Endometrial microvascular endothelial cells (primary cell): ENCODE data around the gene APBB1IP. TPM values are rescaled to one million over a fixed set of nuclear protein-coding genes. Genes with fewer than 3 reads are reported as not detected.
"Not testable (repeated sequence)": the region's sequence is repeated elsewhere in the genome, so short reads cannot be mapped to it uniquely, and the experiment has no call there.

Source experiments
- in situ Hi-C: cut with HindIII; loops from 2 replicates; pipeline ENCODE4 v1.10.0; 2017; ENCODE audit warnings: low sequenced_read_pairs, low pct_unique_long_range_greater_than_20kb; ENCODE audit errors: inconsistent ontology term
- total RNA-seq: library from RNA; depleted of rRNA; stranded (reverse); fragments of >200 nt; gene quantifications from one replicate; pipeline ENCODE4 v1.2.3, GENCODE V29; 2015; ENCODE audit errors: inconsistent ontology term

The APBB1IP gene
- total RNA-seq, 1 donor from 2014 or later, result not detected

DNA sequence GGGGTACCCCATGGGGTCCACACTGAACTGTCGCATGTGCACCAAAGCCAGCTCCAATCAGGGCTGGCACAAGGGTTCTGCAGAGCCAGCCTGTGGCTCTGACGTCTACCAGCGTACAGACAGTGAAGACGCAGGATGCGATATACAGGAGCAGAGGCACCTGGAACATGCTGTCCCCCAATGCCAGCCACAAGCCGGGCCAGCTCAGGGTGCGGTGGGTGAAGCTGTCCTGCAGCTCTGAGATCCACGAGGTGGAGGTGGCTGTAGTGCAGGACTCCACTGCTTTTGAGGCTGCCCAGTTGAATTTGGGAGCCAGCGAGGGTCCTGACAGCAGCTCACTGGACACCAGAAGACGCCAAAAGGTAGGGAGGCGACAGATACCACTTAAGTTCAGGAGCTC lies 148.1 kb downstream of the APBB1IP start:
- in situ Hi-C loops, result no loop called here

DNA sequence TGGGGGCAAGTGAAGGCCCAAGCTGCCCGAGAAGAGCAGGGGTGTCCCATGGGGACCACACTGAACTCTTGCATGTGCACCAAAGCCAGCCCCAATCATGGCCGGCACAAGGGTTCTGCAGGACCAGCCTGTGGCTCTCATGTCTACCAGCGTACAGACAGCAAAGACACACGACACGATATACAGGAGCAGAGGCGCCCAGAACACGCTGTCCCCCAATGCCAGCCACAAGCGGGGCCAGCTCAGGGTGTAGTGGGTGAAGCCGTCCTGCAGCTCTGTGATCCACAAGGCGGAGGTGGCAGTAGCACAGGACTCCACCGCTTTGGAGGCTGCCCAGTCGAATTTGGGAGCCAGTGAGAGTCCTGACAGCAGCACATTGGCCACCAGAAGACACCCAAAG lies 150.5 kb downstream of the APBB1IP start:
- in situ Hi-C loops, result no loop called here

DNA sequence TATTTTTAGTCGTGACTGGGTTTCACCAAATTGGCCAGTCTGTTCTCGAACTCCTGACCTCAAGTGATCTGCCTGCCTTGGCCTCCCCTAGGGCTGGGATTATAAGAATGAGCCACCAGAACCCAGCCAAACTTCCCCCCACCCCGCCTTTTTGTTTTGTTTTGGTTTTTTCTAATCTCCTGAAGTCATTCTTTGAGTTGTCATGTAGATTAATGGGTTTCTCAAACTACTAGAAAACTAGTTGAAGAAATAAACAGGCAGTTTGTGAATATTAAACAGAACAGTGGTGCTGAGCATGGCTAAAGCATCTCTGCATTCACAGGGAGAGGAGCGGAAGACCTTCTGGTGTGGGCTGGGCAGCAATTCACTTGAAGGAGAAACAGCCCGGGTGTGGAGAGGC lies 151.7 kb downstream of the APBB1IP start:
- in situ Hi-C loops, result not testable (repeated sequence)

DNA sequence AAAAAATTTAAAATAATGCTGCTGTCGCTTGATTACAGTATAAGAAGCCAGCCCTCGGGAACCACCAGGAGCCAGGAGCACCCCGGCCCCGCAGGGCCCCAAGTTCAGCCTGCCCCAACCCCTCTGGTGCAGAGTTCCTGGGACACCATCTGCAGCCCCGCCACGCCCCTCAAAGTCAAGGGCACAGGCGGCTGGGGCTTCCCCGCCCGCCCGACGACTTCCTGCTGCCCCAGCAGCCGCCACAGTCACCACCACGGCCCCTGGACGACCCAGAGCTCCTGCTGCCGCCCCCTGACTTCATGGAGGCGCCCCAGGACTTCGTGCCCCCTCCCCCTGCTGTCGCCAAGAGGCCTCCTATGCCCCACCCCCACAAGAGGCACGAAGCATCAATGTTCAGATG lies 155.8 kb downstream of the APBB1IP start:
- in situ Hi-C loops, result no loop called here

DNA sequence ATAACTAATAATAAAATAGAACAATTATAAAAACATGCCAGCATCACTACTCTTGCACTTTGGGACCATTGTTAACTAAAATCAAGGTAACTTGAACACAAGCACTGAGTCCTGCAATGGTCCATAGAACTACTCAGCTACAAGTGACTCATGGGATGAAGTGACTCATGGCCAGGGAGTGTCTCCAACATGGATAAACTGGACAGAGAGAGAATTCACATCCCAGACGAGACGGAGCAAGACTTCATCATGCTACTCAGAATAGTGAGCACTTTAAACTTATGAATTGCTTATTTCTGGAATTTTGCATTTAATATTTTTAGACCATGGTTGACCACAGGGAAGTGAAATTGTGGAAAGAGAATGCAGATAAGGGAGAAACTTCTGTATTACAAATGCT lies 165.1 kb downstream of the APBB1IP start:
- in situ Hi-C loops, result not testable (repeated sequence)

DNA sequence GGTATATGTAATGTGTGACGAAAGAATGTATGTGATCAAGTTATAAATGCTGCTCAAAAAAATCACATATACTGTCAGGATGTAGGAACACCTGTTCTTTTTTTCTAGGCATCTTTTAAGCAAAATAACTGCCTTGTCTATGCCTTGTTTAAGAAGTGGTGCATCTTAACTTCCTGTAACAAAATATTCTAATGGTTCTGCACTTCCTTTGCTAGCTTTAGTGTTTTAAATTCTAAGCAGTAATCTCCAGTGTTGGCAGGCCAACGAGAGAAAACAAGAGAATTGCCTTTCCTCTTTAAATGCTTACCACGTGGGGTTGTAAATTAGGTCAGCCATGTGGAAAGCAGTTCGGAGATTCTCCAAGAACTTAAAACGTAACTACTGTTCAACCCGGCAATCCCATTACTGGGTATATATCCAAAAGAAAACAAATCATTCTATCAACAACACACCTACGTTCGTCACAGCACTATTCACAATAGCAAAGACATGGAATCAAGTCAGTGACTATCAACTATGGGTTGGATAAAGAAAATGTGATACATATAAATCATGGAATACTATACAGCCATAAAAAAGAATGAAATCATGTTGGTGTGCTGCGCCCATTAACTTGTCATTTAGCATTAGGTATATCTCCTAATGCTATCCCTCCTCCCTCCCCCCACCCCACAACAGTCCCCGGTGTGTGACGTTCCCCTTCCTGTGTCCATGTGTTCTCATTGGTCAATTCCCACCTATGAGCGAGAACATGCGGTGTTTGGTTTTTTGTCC lies 166.4 kb downstream of the APBB1IP start:
- in situ Hi-C loops, result not testable (repeated sequence)

DNA sequence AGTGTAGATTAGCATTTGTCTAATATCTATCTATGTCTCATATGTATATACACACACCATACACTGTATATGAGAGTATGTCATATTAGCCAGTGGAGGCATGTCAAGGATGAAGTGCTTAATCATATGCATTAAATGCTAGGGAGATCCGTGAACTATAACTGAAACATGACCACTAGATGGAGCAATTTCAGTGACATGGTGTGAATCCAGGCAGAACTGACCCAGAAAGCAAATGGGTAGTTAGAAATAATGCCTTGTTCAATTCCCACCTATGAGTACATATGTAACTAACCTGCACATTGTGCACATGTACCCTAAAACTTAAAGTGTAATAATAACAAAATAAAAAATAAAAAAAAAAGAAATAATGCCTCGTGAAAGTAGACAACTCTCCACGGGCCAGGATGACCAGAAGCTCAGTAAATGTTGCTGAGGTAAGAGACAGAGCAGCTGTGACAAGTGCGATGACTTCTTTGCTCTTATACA lies 168.3 kb downstream of the APBB1IP start:
- in situ Hi-C loops, result not testable (repeated sequence)

DNA sequence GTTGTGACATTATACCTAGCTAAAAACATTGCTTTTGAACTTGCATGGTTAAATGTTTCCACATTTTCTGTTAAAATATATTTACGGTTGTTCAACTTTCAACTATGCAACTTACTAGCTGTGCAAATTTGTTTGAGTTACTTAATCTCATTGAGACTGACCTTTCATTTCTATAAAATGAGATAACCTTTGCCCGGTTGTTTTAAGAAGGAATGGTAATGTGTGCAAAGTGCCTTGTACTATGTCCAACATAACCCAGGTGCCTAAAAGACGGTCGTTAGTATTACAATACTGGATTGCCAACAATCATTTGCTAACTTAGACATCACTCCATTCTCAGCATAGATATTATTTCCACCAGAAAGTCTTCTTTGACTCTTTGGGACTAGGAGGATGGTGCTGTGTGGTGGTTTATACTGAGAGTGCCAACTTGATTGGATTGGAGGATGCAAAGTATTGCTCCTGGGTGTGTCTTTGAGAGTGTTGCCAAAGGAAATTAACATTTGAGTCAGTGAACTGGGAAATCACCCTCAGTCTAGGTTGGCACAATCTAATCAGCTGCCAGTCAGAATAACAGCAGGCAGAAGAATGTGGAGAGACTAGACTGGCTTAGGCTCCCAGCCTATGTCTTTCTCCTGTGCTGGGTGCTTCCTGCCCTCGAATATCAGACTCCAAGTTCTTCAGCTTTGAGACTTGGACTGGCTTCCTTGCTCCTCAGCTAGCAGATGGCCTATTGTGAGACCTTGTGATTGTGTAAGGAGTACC lies 174.2 kb downstream of the APBB1IP start:
- in situ Hi-C loops, result no loop called here

Other genes with a start within 250 kb of the APBB1IP start
- gene GAD2, start 221.6 kb upstream of the APBB1IP start, total RNA-seq, result not detected